ENCODE results near the gene IL1RN.

DNA sequence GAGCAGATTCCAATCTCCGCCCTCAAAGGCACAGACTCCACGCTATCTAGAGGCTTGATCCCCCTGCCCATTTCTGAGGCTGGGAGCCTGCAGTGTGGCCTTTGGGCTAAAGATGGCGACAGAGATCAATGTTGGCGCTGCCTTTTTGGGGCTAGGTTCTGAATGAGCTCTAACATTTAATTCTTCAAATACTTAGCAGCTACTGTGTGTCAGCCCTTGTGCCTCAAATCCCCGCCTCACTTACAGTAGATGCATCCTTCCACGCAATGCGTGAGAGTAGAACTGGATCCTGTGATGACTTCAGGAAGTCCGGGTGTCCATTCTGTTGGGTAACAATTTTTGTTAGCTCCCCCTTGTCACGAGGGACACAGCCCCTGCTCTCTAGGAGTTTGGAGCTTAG is 47.3 kb upstream of the IL1RN start:
- TF ChIP-seq, protein P1, sequence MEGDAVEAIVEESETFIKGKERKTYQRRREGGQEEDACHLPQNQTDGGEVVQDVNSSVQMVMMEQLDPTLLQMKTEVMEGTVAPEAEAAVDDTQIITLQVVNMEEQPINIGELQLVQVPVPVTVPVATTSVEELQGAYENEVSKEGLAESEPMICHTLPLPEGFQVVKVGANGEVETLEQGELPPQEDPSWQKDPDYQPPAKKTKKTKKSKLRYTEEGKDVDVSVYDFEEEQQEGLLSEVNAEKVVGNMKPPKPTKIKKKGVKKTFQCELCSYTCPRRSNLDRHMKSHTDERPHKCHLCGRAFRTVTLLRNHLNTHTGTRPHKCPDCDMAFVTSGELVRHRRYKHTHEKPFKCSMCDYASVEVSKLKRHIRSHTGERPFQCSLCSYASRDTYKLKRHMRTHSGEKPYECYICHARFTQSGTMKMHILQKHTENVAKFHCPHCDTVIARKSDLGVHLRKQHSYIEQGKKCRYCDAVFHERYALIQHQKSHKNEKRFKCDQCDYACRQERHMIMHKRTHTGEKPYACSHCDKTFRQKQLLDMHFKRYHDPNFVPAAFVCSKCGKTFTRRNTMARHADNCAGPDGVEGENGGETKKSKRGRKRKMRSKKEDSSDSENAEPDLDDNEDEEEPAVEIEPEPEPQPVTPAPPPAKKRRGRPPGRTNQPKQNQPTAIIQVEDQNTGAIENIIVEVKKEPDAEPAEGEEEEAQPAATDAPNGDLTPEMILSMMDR (conservative IDR thresholded peaks at IDR 0.05 in 1 of 2, IDR thresholded peaks at IDR 0.05 in 1 of 2; ENCODE audit: extremely low read depth in 1 of 2, insufficient read depth in 1 of 2, low read depth in 1 of 2, low read length in 2 of 2): peak; percentile 92 to 94
- TF ChIP-seq EZH2 (IDR thresholded peaks at IDR 0.05; ENCODE audit: borderline replicate concordance, low read length): no peak

Measured in mammary epithelial cell (primary cell).